H9 (cell line): ENCODE measurements around the gene DENND5A. TPM values are rescaled to one million over a fixed set of nuclear protein-coding genes. Genes with fewer than 3 reads are reported as not detected.

Experiments used
- DNase-seq: peaks from one replicate; pipeline ENCODE4 v3.0.0-alpha.2; 2017
- H2AFZ ChIP-seq: one replicate; pipeline ENCODE4 v1.6.1; 2013; ENCODE audit warnings: mild to moderate bottlenecking, low read length, control low read depth, moderate library complexity
- H2AK5ac ChIP-seq: 2 replicates; pipeline ENCODE4 v1.6.1; 2013; ENCODE audit warnings: low read length, control low read depth, mixed read lengths; ENCODE audit not compliant: insufficient read length
- H2BK120ac ChIP-seq: one replicate; pipeline ENCODE4 v1.6.1; 2013; ENCODE audit warnings: low read depth, mild to moderate bottlenecking, low read length, control low read depth, inconsistent platforms; ENCODE audit not compliant: poor library complexity, severe bottlenecking
- H2BK12ac ChIP-seq: 2 replicates; pipeline ENCODE4 v1.6.1; 2013; ENCODE audit warnings: low read length, control low read depth, mixed read lengths, low read depth; ENCODE audit not compliant: insufficient read length
- H2BK15ac ChIP-seq: 2 replicates; pipeline ENCODE4 v1.6.1; 2013; ENCODE audit warnings: low read depth, low read length, control low read depth
- H2BK20ac ChIP-seq: one replicate; pipeline ENCODE4 v1.6.1; 2013; ENCODE audit warnings: low read depth, mild to moderate bottlenecking, low read length, control low read depth, inconsistent platforms; ENCODE audit not compliant: poor library complexity, severe bottlenecking
- H2BK5ac ChIP-seq: 2 replicates; pipeline ENCODE4 v1.6.1; 2013; ENCODE audit warnings: low read length, control low read depth, mixed read lengths; ENCODE audit not compliant: insufficient read length
- H3K14ac ChIP-seq: 2 replicates; pipeline ENCODE4 v1.6.1; 2013; ENCODE audit warnings: low read length, control low read depth; ENCODE audit not compliant: insufficient read depth
- H3K18ac ChIP-seq: 2 replicates; pipeline ENCODE4 v1.6.1; 2013; ENCODE audit warnings: low read depth, mild to moderate bottlenecking, mixed read lengths, low read length, control low read depth; ENCODE audit not compliant: insufficient read length
- H3K23ac ChIP-seq: 2 replicates; pipeline ENCODE4 v1.6.1; 2013; ENCODE audit warnings: low read length, control low read depth, mixed read lengths, low read depth; ENCODE audit not compliant: insufficient read length
- H3K23me2 ChIP-seq: 2 replicates; pipeline ENCODE4 v1.6.1; 2013; ENCODE audit warnings: low read depth, mild to moderate bottlenecking, mixed read lengths, low read length, control low read depth; ENCODE audit not compliant: insufficient read length, poor library complexity, severe bottlenecking
- H3K27ac ChIP-seq: 2 replicates; pipeline ENCODE4 v1.5.1; 2013; ENCODE audit warnings: low read length, control low read depth, mixed read lengths, low read depth; ENCODE audit not compliant: insufficient read length
- H3K27me3 ChIP-seq: 2 replicates; pipeline ENCODE4 v1.6.1; 2013; ENCODE audit warnings: low read length, control low read depth, inconsistent platforms; ENCODE audit not compliant: insufficient read depth
- H3K4ac ChIP-seq: 2 replicates; pipeline ENCODE4 v1.6.1; 2013; ENCODE audit warnings: low read depth, mild to moderate bottlenecking, control low read depth, inconsistent platforms, low read length, moderate library complexity
- H3K4me1 ChIP-seq: 2 replicates; pipeline ENCODE4 v1.6.1; 2013; ENCODE audit warnings: low read length, control low read depth, inconsistent platforms; ENCODE audit not compliant: insufficient read depth
- H3K4me2 ChIP-seq: 2 replicates; pipeline ENCODE4 v1.6.1; 2013; ENCODE audit warnings: low read length, control low read depth, mixed read lengths; ENCODE audit not compliant: insufficient read length, insufficient read depth
- H3K56ac ChIP-seq: 2 replicates; pipeline ENCODE4 v1.6.1; 2013; ENCODE audit warnings: low read depth, mild to moderate bottlenecking, mixed read lengths, low read length, control low read depth; ENCODE audit not compliant: insufficient read length
- H3K79me1 ChIP-seq: 2 replicates; pipeline ENCODE4 v1.6.1; 2013; ENCODE audit warnings: low read depth, mild to moderate bottlenecking, moderate library complexity, low read length, control low read depth, inconsistent platforms; ENCODE audit not compliant: insufficient read depth, poor library complexity, severe bottlenecking
- H3K79me2 ChIP-seq: 2 replicates; pipeline ENCODE4 v1.6.1; 2013; ENCODE audit warnings: low read length, control low read depth, inconsistent platforms; ENCODE audit not compliant: insufficient read depth
- H3K9ac ChIP-seq: 2 replicates; pipeline ENCODE4 v1.6.1; 2013; ENCODE audit warnings: low read length, control low read depth, mixed read lengths; ENCODE audit not compliant: insufficient read length; ENCODE audit errors: extremely low read depth
- H3K9me3 ChIP-seq: one replicate; pipeline ENCODE4 v1.6.1; 2013; ENCODE audit warnings: low read depth, low read length, inconsistent platforms; ENCODE audit not compliant: control insufficient read depth
- H3T11ph ChIP-seq: one replicate; pipeline ENCODE4 v1.6.1; 2013; ENCODE audit warnings: mild to moderate bottlenecking, low read length, control low read depth, inconsistent platforms
- H4K20me1 ChIP-seq: one replicate; pipeline ENCODE4 v1.6.1; 2013; ENCODE audit not compliant: control insufficient read depth, insufficient read length, insufficient read depth
- H4K5ac ChIP-seq: 2 replicates; pipeline ENCODE4 v1.6.1; 2013; ENCODE audit warnings: low read depth, mild to moderate bottlenecking, mixed read lengths, low read length, control low read depth; ENCODE audit not compliant: insufficient read length
- H4K8ac ChIP-seq: replicated peaks from 2 replicates; pipeline ENCODE4 v1.6.1; 2013; ENCODE audit warnings: low read length, control low read depth, mixed read lengths, low read depth; ENCODE audit not compliant: insufficient read length
- H4K91ac ChIP-seq: 2 replicates; pipeline ENCODE4 v1.6.1; 2013; ENCODE audit warnings: low read depth, mild to moderate bottlenecking, moderate library complexity, mixed read lengths, low read length, control low read depth; ENCODE audit not compliant: insufficient read length
- H3K27ac Mint-ChIP-seq, 3 experiments: 2 replicates in 2 of 3; 3 replicates in 1 of 3; pipeline ENCODE4 v1.8.0; 2020 to 2021; ENCODE audit warnings: mixed read lengths in 3 of 3, mild to moderate bottlenecking in 1 of 3, moderate library complexity in 1 of 3
- H3K27me3 Mint-ChIP-seq: 2 replicates; pipeline ENCODE4 v1.8.0; 2021; ENCODE audit warnings: low read depth, mild to moderate bottlenecking, moderate library complexity, mixed read lengths
- H3K36me3 Mint-ChIP-seq, 3 experiments: 2 replicates in 2 of 3; 3 replicates in 1 of 3; pipeline ENCODE4 v1.8.0; 2020 to 2021; ENCODE audit warnings: low read depth in 3 of 3, mixed read lengths in 3 of 3; ENCODE audit not compliant: insufficient read depth in 1 of 3
- H3K4me1 Mint-ChIP-seq, 2 experiments: 2 replicates each; pipeline ENCODE4 v1.8.0; 2020; ENCODE audit warnings: mixed read lengths in 2 of 2
- H3K4me3 Mint-ChIP-seq, 2 experiments: 2 replicates in 1 of 2; 3 replicates in 1 of 2; pipeline ENCODE4 v1.8.0; 2020 to 2021; ENCODE audit warnings: mild to moderate bottlenecking in 2 of 2, mixed read lengths in 2 of 2, moderate library complexity in 1 of 2
- H3K9me3 Mint-ChIP-seq, 2 experiments: 2 replicates in 1 of 2; 3 replicates in 1 of 2; pipeline ENCODE4 v1.8.0; 2020; ENCODE audit warnings: mild to moderate bottlenecking in 2 of 2, mixed read lengths in 2 of 2, moderate library complexity in 1 of 2
- CTCF ChIP-seq: fragments of 200-600 bp; sonication (generic); conservative IDR thresholded peaks from 3 replicates; pipeline ENCODE4 v1.8.0; 2021; ENCODE audit warnings: antibody characterized with exemption, mild to moderate bottlenecking
- WGBS: extraction: QIAGEN DNeasy Blood & Tissue Kit; methylation state at CpG from one replicate; pipeline ENCODE4 v1.1.7; 2013; ENCODE audit warnings: missing lambda C conversion rate, low lambda C conversion rate, mixed read lengths; ENCODE audit not compliant: insufficient read length; ENCODE audit errors: extremely low coverage; 5-methylcytosine and 5-hydroxymethylcytosine counted together
- total RNA-seq: library from RNA; stranded (reverse); gene quantifications from 2 replicates; pipeline ENCODE4 v1.2.1, GENCODE V29; 2021

The DENND5A gene
- total RNA-seq, 1 experiment from 2014 or later: 59.6 TPM

GRCh38 chr11:9232482-9232881 lies 32.7 kb downstream of the DENND5A start:
- Histone ChIP-seq H2BK15ac (no peak overlapping the region), H3K23me2 (no peaks in the 10 kb centered on the region), H4K91ac (no peak overlapping the region), H2BK20ac (no peak overlapping the region), H3K4me2 (no peak overlapping the region), H2BK5ac (no peak overlapping the region), H4K20me1 (no peaks in the 10 kb centered on the region), H3K4me1 (peaks cover 16% of the 10 kb centered on the region), H3K9me3 (no peaks in the 10 kb centered on the region), H3K27me3 (peaks cover 8% of the 10 kb centered on the region), H3K27ac (no peak overlapping the region), H3T11ph (no peak overlapping the region), H3K56ac (no peak overlapping the region), H3K23ac (no peak overlapping the region), H3K79me1 (peaks cover 9% of the 10 kb centered on the region), H4K5ac (no peak overlapping the region), H2BK12ac (no peak overlapping the region), H2AFZ (no peak overlapping the region), H2AK5ac (no peak overlapping the region), H3K18ac (no peak overlapping the region), H2BK120ac (no peak overlapping the region), H3K9ac (no peak overlapping the region), H3K14ac (no peak overlapping the region), H3K4ac (no peak overlapping the region), H3K79me2 (peaks cover 18% of the 10 kb centered on the region), H4K8ac (no peak overlapping the region)
- H3K4me1 Mint-ChIP-seq: peaks cover 48 to 54% of the 10 kb centered on the region in 2 experiments
- no CpG with 5 or more reads among the region's 3 CpGs for WGBS
- H3K27ac Mint-ChIP-seq: no peak overlapping the region
- peaks cover 12 to 15% of the 10 kb centered on the region in 2 experiments for H3K9me3 Mint-ChIP-seq
- peaks cover 17 to 25% (median 23%) of the 10 kb centered on the region in 3 experiments for H3K36me3 Mint-ChIP-seq
- H3K4me3 Mint-ChIP-seq: peak overlapping the region in 1 of 2 experiments; percentile 47; a peak in 1 of 5 replicates
- no peak for DNase-seq
- H3K27me3 Mint-ChIP-seq: peaks cover 15% of the 10 kb centered on the region
- no peak for TF ChIP-seq CTCF
